GM12801 (cell line): ENCODE measurements around the gene CXADR.

Experiments used
- CTCF ChIP-seq: IDR thresholded peaks from one replicate; pipeline ENCODE4 v1.5.1; 2011; ENCODE audit warnings: control low read depth; ENCODE audit not compliant: insufficient read length; ENCODE audit errors: extremely low read depth

CXADR gene

GRCh38 chr21:17612023-17612564 lies 99.3 kb downstream of the CXADR start:
- no peak for TF ChIP-seq CTCF

GRCh38 chr21:17612565-17613241 lies 99.9 kb downstream of the CXADR start, which contains the start of gene BTG3:
BTG3 (minus strand) TSS chr21:17612901; CDS start chr21:17609144, 3,757 bp downstream.
- TF ChIP-seq CTCF, result no peak

- no peak for TF ChIP-seq CTCF
These were observed 100.4 kb downstream of the CXADR start for GRCh38 chr21:17613242-17613676.

DNA sequence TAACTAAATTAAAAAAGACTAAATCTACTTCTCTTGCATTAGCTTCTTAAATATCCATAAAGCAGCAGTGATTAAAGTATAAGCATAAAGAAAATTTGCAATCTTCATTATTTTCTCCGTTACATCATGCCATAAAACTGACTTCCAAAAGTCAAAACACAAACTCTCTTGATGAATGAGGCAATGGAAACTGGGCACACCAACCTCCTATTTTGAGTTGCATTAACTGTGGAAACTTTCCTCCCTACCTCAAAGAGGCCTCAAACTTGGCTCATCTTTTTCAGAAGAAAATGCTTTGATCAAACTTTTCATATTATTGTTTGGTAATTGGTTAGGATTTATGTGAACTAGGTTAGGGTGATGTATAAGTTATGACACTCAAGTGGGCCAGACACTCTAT lies 104.0 kb downstream of the CXADR start:
- no peak for TF ChIP-seq CTCF

GRCh38 chr21:17622018-17622417 lies 109.2 kb downstream of the CXADR start:
- no peak for TF ChIP-seq CTCF

DNA sequence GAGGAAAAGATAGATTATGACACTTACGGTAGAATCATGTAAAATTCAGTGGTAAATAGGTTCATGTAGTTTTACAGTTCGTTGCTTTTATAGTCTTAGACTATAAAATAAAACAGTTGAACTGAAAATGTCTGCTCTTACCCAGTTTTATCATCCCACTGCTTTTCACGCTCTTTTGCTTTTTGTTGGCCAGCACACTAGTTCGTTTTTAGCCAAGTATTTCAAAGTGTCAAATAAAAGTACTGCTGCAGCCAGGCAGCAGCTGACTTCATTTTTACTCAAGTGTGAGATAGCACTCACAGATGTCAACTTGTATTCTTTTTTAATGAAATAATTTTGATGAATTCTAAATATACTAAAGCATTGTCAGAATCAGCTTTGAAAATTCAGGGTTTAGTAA lies 118.4 kb downstream of the CXADR start:
- TF ChIP-seq CTCF, result no peak

DNA sequence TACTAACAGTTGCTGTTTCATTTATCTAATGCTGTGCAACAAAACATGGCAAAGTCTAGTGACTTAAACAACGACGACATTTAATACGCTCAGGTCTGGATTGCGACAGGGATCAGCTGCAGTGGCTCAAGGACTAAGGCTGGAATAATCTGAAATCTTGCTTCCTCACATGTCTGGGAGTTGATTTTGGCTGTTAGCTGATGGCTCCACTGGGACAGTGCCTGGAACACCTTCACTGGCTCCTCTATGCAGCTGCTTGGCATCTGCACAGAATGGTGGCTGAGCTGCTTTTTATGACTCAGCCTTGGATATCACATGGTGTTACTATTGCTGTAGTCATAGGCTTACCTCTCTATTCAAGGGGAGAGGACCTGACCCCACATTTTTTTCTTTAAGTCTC lies 123.9 kb downstream of the CXADR start:
- no peak for TF ChIP-seq CTCF
